IPS DF 19.7 (cell line): Measurements from ENCODE around the gene ZNF85.
"Not testable (repeated sequence)": the region's sequence is repeated elsewhere in the genome, so short reads cannot be mapped to it uniquely, and the experiment has no call there.

Source experiments
- DNase-seq: peaks from one replicate; pipeline ENCODE4 v3.0.0-alpha.2; 2013; ENCODE audit warnings: low read depth, low spot score

The ZNF85 gene

DNA sequence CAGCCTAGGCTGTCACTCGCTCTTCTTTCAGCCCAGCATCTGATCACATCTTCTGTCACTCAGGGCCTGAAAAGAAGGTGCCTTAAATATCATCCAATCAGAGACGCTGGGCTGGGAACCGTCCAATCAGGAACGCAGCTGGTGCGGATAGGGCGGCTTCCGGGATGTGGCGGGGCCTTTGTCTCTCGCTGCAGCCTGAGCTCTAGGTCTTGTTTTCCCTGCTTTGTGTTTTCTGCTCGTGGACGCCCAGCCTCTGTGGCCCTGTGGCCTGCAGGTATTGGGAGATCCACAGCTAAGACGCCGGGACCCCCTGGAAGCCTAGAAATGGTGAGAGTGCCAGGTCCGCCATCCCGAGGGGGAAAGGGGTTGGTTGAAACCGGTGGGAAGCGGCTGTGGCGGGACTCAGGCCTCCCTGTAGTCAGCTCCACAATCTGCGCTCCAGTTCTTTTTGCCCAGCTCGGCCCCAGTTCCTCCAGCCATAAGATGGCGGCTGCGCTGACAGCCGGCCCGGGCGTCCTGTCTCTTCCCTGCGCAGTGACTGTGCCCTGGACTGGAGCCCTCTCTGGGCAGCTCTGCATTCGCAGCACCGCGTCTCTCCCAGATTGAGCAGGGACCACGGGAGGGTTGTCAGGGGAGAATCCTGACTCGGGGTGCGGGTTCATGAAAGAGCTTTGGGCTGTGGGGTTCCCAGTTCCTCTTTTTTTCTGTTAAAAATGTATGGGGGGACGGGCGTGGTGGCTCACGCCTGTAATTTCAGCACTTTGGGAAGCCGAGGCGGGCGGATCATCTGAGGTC lies at the start of gene ZNF85:
TSS of gene ZNF85 (plus strand) at position 175 of the 795 bp plus-strand sequence. CDS start at position 325, 150 bp downstream.
- peak; percentile 86 for DNase-seq

DNA sequence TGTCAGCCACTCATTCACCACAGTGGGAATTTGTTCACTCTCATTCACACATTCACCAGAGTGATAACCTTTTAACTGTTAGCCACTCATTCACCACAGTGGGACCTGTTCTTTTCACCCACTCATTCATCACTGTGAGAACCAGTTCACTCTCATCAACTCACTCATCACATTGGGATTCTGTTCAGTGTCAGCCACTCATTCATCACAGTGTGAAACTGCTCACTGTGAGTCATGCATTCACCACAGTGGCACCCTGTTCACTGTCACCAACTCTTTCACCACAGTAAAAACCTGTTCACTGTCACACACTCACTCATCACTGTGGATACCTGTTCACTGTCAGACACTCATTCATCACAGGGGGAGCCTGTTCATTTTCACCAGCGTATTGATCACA lies 43.5 kb upstream of the ZNF85 start:
- no peak for DNase-seq

DNA sequence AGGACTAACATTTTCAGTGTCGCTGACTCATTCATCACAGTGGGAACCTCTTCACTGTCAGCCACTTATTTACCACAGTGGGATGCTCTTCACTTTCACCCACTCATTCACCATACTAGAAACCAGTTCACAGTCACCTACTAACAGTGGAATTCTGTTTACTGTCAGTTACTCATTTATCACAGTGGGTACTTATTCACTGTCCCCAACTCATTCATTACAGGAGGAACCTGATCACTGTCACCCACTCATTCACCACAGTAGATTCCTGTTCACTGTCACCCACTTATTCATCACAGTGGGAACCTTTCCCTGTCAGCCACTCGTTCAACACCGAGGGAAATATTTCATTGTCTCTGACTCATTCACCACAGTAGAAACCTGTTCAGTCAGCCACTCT lies 10.1 kb upstream of the ZNF85 start:
- no peak for DNase-seq

DNA sequence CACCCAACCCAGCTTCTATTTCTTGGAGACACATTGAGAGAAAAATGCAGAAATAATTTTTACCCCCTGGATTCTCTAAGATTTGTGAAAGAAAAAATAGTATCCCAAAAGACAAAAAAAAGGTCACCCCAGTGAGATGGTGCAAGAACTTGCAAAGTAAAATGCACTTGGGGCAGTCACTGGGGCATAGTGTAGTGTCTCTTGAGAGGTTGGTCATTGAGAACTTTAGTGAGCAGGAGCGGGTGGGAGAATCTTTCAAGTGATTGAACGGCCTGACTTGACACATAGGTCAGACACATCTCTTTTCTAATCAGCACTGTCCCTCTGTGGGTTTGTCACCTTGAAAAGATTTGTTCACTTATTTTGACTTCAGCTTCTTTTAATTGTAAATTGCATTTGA lies 2.4 kb downstream of the ZNF85 start:
- DNase-seq = no peak

DNA sequence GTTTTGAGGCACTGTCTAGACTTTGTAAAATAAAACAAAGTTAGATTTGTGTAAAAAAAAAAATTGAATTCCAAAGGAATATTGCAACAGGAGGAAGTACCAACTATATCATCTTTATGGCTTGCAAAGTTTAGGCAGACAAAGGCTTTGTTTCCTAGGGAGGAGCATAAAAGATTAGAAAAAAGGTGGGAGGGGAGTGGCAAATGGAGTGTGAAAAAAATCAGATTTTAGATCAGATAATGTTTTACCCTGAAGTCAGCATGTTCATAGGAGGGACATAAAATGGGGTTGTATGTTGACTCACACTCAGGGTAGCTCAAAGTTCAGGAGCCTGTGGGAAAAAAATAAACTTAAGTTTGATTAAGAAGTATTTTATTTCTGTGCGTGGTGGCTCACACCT lies 3.7 kb downstream of the ZNF85 start:
- no peak for DNase-seq

DNA sequence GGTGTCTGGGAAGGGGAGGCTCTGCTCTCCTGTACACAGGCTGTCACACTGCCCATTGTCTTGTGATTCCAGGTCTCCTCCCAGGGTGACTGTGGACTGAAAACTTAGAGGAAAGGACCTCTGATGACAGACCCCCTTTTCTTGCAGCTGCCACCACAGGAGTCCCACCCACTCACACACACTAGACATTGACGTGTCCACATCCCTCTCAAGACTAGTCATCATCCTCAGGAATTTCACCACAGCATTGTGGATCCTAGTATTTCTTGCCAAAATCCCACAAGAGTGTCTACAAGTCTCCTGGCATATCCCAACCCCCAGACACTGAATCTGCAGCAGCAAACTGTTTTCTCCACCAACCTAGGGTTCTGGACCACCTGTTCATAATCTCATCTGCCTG lies 5.3 kb downstream of the ZNF85 start:
- no peak for DNase-seq

DNA sequence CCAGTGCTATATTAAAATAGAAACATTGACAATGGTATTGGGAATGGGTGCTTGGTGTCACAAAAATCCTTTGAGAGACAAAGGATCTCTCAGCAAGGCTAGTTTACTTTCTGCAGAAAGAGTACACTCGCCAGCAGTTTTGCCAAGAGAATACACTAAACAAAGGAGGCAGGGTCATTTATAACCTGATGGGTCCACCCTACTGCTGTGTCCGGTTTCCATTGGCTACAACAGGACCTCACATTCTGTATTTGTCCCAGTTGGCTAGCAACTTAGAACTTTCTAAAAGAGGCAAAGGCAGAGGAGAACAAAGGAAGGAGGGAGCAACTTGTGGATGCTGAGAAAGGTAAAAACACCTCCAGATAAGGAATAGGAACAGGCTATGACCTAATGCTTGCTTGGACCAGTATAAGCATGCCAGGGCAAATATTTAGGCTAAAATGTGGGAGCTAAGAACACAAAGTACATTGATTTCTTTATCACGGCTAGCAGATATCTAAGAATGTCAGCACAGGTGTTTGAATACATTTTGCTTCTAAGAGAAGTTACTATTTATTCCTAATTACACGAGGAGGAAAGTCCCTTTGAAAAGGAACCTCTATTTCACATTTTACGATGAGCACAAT lies 13.4 kb downstream of the ZNF85 start:
- not testable (repeated sequence) for DNase-seq

DNA sequence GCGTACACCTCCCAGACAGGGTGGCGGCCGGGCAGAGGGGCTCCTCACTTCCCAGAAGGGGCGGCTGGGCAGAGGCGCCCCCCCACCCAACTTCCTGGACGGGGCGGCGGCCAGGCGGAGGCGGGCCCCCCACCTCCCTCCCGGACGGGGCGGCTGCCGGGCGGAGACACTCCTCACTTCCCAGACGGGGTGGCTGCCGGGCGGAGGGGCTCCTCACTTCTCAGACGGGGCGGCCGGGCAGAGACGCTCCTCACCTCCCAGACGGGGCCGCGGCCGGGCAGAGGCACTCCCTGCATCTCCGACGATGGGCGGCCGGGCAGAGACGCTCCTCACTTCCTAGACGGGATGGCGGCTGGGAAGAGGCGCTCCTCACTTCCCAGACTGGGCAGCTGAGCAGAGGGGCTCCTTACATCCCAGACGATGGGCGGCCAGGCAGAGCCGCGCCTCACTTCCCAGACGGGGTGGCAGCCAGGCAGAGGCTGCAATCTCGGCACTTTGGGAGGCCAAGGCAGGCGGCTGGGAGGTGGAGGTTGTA lies 29.6 kb downstream of the ZNF85 start:
- DNase-seq = not testable (repeated sequence)

DNA sequence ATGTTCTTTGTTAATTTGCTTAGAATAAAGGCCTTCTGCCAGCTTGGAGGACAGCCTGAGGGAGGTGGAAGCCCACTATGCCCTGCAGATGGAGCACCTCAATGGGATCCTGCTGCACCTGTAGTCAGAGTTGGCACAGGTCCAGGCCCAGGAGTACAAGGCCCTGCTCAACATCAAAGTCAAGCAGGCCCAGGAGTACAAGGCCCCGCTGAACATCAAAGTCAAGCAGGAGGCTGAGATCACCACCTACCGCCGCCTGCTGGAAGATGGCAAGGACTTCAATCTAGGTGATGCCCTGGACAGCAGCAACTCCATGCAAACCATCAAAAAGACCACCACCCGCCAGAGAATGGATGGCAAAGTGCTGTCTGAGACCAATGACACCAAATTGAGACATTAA lies 41.7 kb downstream of the ZNF85 start:
- peak; percentile 12 for DNase-seq

DNA sequence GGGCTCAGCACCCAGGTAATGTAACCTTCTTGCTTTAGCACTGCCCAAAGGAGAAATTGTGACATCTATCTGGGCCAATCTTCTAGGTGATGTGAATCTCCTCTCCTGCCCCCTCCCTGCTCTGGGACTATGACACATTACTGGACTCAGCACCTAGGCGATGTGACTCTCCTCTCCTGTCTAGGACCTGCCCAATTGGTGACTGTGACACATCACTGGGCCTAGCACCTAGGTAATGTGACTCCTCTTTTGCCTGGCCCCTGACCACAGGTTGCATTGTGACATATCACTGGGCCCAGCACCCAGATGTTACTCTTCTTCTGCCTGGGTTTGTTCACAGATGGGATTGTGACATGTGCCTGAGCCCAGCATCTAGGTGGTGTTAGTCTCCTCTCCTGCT lies 45.0 kb downstream of the ZNF85 start:
- no peak for DNase-seq

DNA sequence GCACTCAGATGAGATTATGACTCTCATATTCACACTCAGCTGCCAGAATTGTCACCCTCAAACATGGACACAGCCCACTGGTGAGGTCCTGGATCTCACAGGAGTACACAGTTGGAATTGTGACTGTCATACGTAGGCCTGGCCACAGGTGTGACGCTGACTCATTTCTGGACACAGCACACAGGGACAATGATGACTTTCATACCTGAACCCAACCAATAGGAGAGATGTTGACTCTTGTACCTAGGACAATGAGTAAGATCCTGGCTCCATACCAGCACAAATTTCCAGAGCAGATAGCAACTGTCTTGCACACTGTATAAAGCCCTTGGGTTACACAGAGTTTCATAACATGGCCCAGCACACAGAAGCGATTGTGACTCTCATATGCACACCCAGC lies 46.4 kb downstream of the ZNF85 start:
- no peak for DNase-seq

DNA sequence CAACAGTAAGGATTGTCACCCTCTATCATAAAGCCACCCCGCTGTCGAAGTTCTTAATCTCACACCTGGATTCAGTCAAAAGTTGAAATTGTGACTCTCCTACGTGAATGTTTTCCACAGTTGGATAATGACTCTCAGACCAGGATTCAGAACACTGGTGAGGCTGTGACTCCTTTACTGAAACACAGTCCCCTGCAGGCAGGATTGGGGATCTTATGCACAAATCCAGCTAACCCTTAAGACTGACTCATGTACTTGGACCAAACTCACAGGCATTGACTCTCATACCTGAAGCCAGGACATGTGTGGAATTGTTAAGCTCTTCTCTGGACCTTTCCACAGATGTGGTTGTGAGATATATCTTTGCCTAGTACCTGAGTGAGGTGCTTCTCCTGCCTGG lies 46.8 kb downstream of the ZNF85 start:
- DNase-seq = no peak

DNA sequence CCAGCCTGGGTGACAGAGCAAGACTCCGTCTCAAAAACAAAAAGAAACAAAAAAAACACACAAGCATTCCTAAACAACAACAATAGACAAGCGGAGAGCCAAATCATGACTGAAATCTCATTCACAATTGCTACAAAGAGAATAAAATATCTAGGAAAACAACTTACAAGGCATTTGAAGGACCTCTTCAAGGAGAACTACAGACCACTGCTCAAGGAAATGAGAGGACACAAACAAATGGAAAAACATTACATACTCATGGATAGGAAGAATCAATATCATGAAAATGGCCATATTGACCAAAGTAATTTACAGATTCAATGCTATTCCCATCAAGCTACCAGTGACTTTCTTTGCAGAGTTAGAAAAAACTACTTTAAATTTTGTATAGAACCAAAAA lies 69.7 kb downstream of the ZNF85 start:
- DNase-seq = not testable (repeated sequence)

DNA sequence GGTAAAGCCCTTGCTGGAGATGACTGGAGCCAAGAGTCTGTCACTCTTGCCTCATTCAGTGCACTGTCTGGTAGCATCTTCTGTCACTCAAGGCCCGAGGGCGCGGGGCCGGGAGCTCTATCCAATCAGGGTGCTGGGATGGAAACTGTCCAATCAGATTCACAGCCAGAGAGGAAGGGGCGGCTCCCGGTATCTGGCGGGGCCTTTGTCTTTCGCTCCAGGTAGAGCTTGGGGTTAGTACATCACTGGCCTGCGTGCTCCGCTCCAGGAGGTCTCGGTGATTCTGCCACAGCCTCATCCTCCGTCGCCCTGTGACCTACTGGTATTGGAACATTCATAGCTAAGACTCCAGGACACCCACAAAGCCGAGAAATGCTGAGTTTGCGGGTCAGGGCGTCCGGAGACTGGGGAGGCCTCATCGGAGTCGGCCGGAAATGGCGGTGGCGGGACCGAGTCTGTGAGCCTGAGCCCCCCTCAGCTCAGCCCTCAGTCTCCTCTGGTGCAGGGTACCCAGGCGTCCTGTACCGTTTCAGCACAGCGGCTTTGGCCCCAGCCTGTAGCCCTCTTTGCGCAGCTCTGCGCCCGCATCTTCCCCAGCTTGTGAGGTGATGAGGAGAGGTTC lies 76.8 kb downstream of the ZNF85 start:
- DNase-seq = peak; percentile 96
